Fibroblast of lung (primary cell): Measurements from ENCODE around the gene OPALIN.

Experiments used
- EZH2 ChIP-seq: IDR thresholded peaks from 2 replicates; pipeline ENCODE4 v1.5.1; 2012; ENCODE audit warnings: low read length, control low read depth, mild to moderate bottlenecking; ENCODE audit errors: missing control alignments
- TF ChIP-seq, protein P1 (sequence below), 2 donors: IDR thresholded peaks in 1 of 2; conservative IDR thresholded peaks in 1 of 2; 1 replicate in 1 of 2; 2 replicates in 1 of 2; pipeline ENCODE4 v1.5.1; 2011 to 2012; ENCODE audit warnings: low read length in 2 of 2, control low read depth in 1 of 2, inconsistent platforms in 1 of 2, low read depth in 1 of 2, mild to moderate bottlenecking in 1 of 2

DNA sequence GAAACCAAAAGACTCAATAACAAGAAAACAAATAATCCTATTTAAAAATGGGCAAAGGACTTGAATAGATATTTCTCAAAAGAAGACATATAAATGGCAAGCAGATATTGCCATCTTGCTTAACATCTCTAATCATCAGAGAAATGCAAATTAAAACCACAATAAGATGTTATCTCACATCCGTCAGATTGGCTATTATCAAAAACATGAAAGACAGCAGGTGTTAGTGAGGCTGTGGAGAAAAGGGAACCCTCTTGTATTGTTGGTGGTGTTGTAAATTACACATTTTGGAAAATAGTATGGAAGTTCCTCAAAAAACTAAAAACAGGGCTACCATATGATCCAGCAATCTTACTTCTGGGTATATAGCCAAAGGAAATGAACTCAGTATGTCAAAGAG is 25.7 kb downstream of the OPALIN start:
- TF ChIP-seq, protein P1, sequence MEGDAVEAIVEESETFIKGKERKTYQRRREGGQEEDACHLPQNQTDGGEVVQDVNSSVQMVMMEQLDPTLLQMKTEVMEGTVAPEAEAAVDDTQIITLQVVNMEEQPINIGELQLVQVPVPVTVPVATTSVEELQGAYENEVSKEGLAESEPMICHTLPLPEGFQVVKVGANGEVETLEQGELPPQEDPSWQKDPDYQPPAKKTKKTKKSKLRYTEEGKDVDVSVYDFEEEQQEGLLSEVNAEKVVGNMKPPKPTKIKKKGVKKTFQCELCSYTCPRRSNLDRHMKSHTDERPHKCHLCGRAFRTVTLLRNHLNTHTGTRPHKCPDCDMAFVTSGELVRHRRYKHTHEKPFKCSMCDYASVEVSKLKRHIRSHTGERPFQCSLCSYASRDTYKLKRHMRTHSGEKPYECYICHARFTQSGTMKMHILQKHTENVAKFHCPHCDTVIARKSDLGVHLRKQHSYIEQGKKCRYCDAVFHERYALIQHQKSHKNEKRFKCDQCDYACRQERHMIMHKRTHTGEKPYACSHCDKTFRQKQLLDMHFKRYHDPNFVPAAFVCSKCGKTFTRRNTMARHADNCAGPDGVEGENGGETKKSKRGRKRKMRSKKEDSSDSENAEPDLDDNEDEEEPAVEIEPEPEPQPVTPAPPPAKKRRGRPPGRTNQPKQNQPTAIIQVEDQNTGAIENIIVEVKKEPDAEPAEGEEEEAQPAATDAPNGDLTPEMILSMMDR (conservative IDR thresholded peaks at IDR 0.05 in 1 of 2, IDR thresholded peaks at IDR 0.05 in 1 of 2; ENCODE audit: low read depth in 1 of 2, low read length in 2 of 2) = no peak
- no peak for TF ChIP-seq EZH2
